GM19397 (cell line): ENCODE measurements around the gene RPS5.
"Not testable (repeated sequence)": the region's sequence is repeated elsewhere in the genome, so short reads cannot be mapped to it uniquely, and the experiment has no call there.

Experiments
- ATAC-seq: cut with Tn5 transposase; IDR thresholded peaks from one replicate; pipeline ENCODE4 v1.9.1; 2021; ENCODE audit warnings: mild to moderate bottlenecking, moderate library complexity; ENCODE audit not compliant: unreplicated experiment

RPS5 gene

GRCh38 chr19:58386576-58387337 is at the start of gene RPS5:
Gene RPS5 (plus strand): TSS chr19:58387269. CDS start chr19:58388138, 869 bp downstream.
- ATAC-seq: peak; percentile 85

GRCh38 chr19:58338336-58338735 is 48.7 kb upstream of the RPS5 start:
- no peak for ATAC-seq

- ATAC-seq: no peak
Observed at GRCh38 chr19:58338825-58339558, 48.1 kb upstream of the RPS5 start.

GRCh38 chr19:58345558-58345957 is 41.5 kb upstream of the RPS5 start:
- no peak for ATAC-seq

GRCh38 chr19:58346961-58347929 is 39.8 kb upstream of the RPS5 start:
- ATAC-seq: peak; percentile 90

- ATAC-seq: not testable (repeated sequence)
Observed at GRCh38 chr19:58348080-58348479, 39.0 kb upstream of the RPS5 start.

- no peak for ATAC-seq
Observed at GRCh38 chr19:58349590-58349989, 37.5 kb upstream of the RPS5 start.

GRCh38 chr19:58350001-58350861 is 36.8 kb upstream of the RPS5 start:
- ATAC-seq: no peak

GRCh38 chr19:58350871-58351557 is 36.1 kb upstream of the RPS5 start:
- ATAC-seq: no peak

GRCh38 chr19:58351558-58351878 is 35.6 kb upstream of the RPS5 start:
- ATAC-seq: no peak

- no peak for ATAC-seq
Observed at GRCh38 chr19:58351990-58352755, 34.9 kb upstream of the RPS5 start.

- no peak for ATAC-seq
Observed at GRCh38 chr19:58352760-58353671, 34.1 kb upstream of the RPS5 start, which contains the start of gene A1BG. Gene A1BG (minus strand): TSS chr19:58353492. CDS start chr19:58353437, 55 bp downstream.

- no peak for ATAC-seq
Observed at GRCh38 chr19:58353717-58354477, 33.2 kb upstream of the RPS5 start.

- no peak for ATAC-seq
Observed at GRCh38 chr19:58354478-58355030, 32.5 kb upstream of the RPS5 start.

- ATAC-seq: no peak
Observed at GRCh38 chr19:58355215-58355796, 31.8 kb upstream of the RPS5 start.
